Neuron (in vitro differentiated cells): ENCODE measurements around the gene NCAPG.
"Not testable (repeated sequence)": the region's sequence is repeated elsewhere in the genome, so short reads cannot be mapped to it uniquely, and the experiment has no call there.

ENCODE experiments used
- H2AFZ ChIP-seq: one replicate; pipeline ENCODE4 v1.6.1; 2013; ENCODE audit warnings: low read depth, mild to moderate bottlenecking, inconsistent platforms, low read length, moderate library complexity
- H3K27me3 ChIP-seq: one replicate; pipeline ENCODE4 v1.6.1; 2013; ENCODE audit warnings: low read length; ENCODE audit not compliant: insufficient read depth
- H3K36me3 ChIP-seq: one replicate; pipeline ENCODE4 v1.6.1; 2013; ENCODE audit warnings: low read length; ENCODE audit not compliant: insufficient read depth
- H3K4me1 ChIP-seq: one replicate; pipeline ENCODE4 v1.6.1; 2013; ENCODE audit warnings: low read length; ENCODE audit not compliant: insufficient read depth
- H3K4me3 ChIP-seq: 2 replicates; pipeline ENCODE4 v1.5.1; 2013; ENCODE audit warnings: mild to moderate bottlenecking, low read length, moderate library complexity
- H3K9me3 ChIP-seq: one replicate; pipeline ENCODE4 v1.6.1; 2013; ENCODE audit warnings: low read length

The NCAPG gene

GRCh38 chr4:17809667-17810066 is 1.1 kb upstream of the NCAPG start:
- Histone ChIP-seq H2AFZ (no peak overlapping the region), H3K9me3 (no peaks in the 10 kb centered on the region), H3K27me3 (no peaks in the 10 kb centered on the region), H3K36me3 (peaks cover 38% of the 10 kb centered on the region), H3K4me1 (peaks cover 29% of the 10 kb centered on the region), H3K4me3 (peak overlapping the region; percentile 87)

- Histone ChIP-seq H3K4me3 (peak overlapping the region; percentile 87), H3K4me1 (peaks cover 29% of the 10 kb centered on the region), H3K36me3 (peaks cover 40% of the 10 kb centered on the region), H3K27me3 (no peaks in the 10 kb centered on the region), H2AFZ (peak overlapping the region; percentile 96), H3K9me3 (no peaks in the 10 kb centered on the region)
Observed at GRCh38 chr4:17811078-17811603, 362 bp downstream of the NCAPG start.

- peaks cover 44% of the 10 kb centered on the region for H3K36me3 ChIP-seq
- peak overlapping the region; percentile 87 for H3K4me3 ChIP-seq
- no peaks in the 10 kb centered on the region for H3K27me3 ChIP-seq
- H3K9me3 ChIP-seq = no peaks in the 10 kb centered on the region
- peaks cover 29% of the 10 kb centered on the region for H3K4me1 ChIP-seq
- peak overlapping the region; percentile 96 for H2AFZ ChIP-seq
Observed at GRCh38 chr4:17812125-17812524, 1.3 kb downstream of the NCAPG start.

- peaks cover 27% of the 10 kb centered on the region for H3K4me1 ChIP-seq
- peak overlapping the region; percentile 87 for H3K4me3 ChIP-seq
- peak overlapping the region; percentile 96 for H2AFZ ChIP-seq
- H3K9me3 ChIP-seq = no peaks in the 10 kb centered on the region
- H3K27me3 ChIP-seq = no peaks in the 10 kb centered on the region
- H3K36me3 ChIP-seq = peaks cover 44% of the 10 kb centered on the region
Observed at GRCh38 chr4:17812801-17813200, 2.0 kb downstream of the NCAPG start.

GRCh38 chr4:17814140-17814539 is 3.4 kb downstream of the NCAPG start:
- H2AFZ ChIP-seq = no peak overlapping the region
- peaks cover 18% of the 10 kb centered on the region for H3K4me1 ChIP-seq
- H3K9me3 ChIP-seq = no peaks in the 10 kb centered on the region
- H3K27me3 ChIP-seq = no peaks in the 10 kb centered on the region
- no peak overlapping the region for H3K4me3 ChIP-seq
- peaks cover 45% of the 10 kb centered on the region for H3K36me3 ChIP-seq

GRCh38 chr4:17816142-17816541 is 5.4 kb downstream of the NCAPG start:
- Histone ChIP-seq H3K9me3 (no peaks in the 10 kb centered on the region), H3K4me1 (peaks cover 13% of the 10 kb centered on the region), H3K27me3 (no peaks in the 10 kb centered on the region), H3K36me3 (peaks cover 48% of the 10 kb centered on the region), H3K4me3 (no peak overlapping the region), H2AFZ (no peak overlapping the region)

- Histone ChIP-seq H2AFZ (no peak overlapping the region), H3K4me1 (peaks cover 13% of the 10 kb centered on the region), H3K36me3 (peaks cover 52% of the 10 kb centered on the region), H3K27me3 (no peaks in the 10 kb centered on the region), H3K4me3 (no peak overlapping the region), H3K9me3 (no peaks in the 10 kb centered on the region)
Observed at GRCh38 chr4:17817027-17817426, 6.2 kb downstream of the NCAPG start.

GRCh38 chr4:17823871-17824669 is 13.3 kb downstream of the NCAPG start:
- Histone ChIP-seq H3K36me3 (peaks cover 63% of the 10 kb centered on the region), H3K9me3 (no peaks in the 10 kb centered on the region), H3K27me3 (no peaks in the 10 kb centered on the region), H3K4me3 (no peak overlapping the region), H3K4me1 (no peaks in the 10 kb centered on the region), H2AFZ (no peak overlapping the region)

GRCh38 chr4:17846266-17846665 is 35.5 kb downstream of the NCAPG start:
- Histone ChIP-seq H3K27me3 (no peaks in the 10 kb centered on the region), H3K4me3 (no peak overlapping the region), H3K4me1 (no peaks in the 10 kb centered on the region), H2AFZ (no peak overlapping the region), H3K9me3 (no peaks in the 10 kb centered on the region), H3K36me3 (peaks cover 57% of the 10 kb centered on the region)

- H3K4me3 ChIP-seq, H3K9me3 ChIP-seq, H2AFZ ChIP-seq, H3K4me1 ChIP-seq, H3K27me3 ChIP-seq: not testable (repeated sequence)
- H3K36me3 ChIP-seq = peaks cover 20% of the 10 kb centered on the region
Observed at GRCh38 chr4:17850295-17850694, 39.5 kb downstream of the NCAPG start.

- Histone ChIP-seq H3K4me3 (no peak overlapping the region), H3K4me1 (no peaks in the 10 kb centered on the region), H3K36me3 (peaks cover 3% of the 10 kb centered on the region), H3K9me3 (no peaks in the 10 kb centered on the region), H3K27me3 (no peaks in the 10 kb centered on the region), H2AFZ (no peak overlapping the region)
Observed at GRCh38 chr4:17851959-17852358, 41.2 kb downstream of the NCAPG start.

- no peaks in the 10 kb centered on the region for H3K4me1 ChIP-seq
- H3K9me3 ChIP-seq = no peaks in the 10 kb centered on the region
- H3K27me3 ChIP-seq = no peaks in the 10 kb centered on the region
- no peak overlapping the region for H2AFZ ChIP-seq
- no peaks in the 10 kb centered on the region for H3K36me3 ChIP-seq
- H3K4me3 ChIP-seq = no peak overlapping the region
Observed at GRCh38 chr4:17854036-17854435, 43.3 kb downstream of the NCAPG start.

GRCh38 chr4:17859793-17860406 is 49.1 kb downstream of the NCAPG start:
- Histone ChIP-seq H3K9me3 (peaks cover 4% of the 10 kb centered on the region), H3K4me3 (no peak overlapping the region)

More at GRCh38 chr4:17859793-17860406, 49.1 kb downstream of the NCAPG start:
- no peak overlapping the region for H2AFZ ChIP-seq
- H3K36me3 ChIP-seq = no peaks in the 10 kb centered on the region
- no peaks in the 10 kb centered on the region for H3K4me1 ChIP-seq
- no peaks in the 10 kb centered on the region for H3K27me3 ChIP-seq
